CD4-positive, alpha-beta T cell treated with Interleukin-10 for 1 hour (primary cell): ENCODE data around the gene KLHL40.
A peak's percentile ranks its signal among the peaks of the same experiment; 100 is the strongest.

Source experiments
- DNase-seq: peaks from one replicate; pipeline ENCODE4 v3.0.0-alpha.2; 2020

Gene KLHL40

GRCh38 chr3:42685363-42685881, at the start of gene KLHL40:
Gene KLHL40 (plus strand): TSS chr3:42685537. CDS start chr3:42685619, 82 bp downstream.
- no peak for DNase-seq

GRCh38 chr3:42637001-42637400, 48.3 kb upstream of the KLHL40 start:
- no peak for DNase-seq

GRCh38 chr3:42638339-42638842, 46.9 kb upstream of the KLHL40 start:
- DNase-seq = peak; percentile 67

GRCh38 chr3:42639192-42639591, 46.1 kb upstream of the KLHL40 start:
- DNase-seq = peak; percentile 24

GRCh38 chr3:42640129-42640528, 45.2 kb upstream of the KLHL40 start:
- no peak for DNase-seq

- no peak for DNase-seq
Measured at GRCh38 chr3:42640771-42641370, 44.5 kb upstream of the KLHL40 start.

GRCh38 chr3:42647821-42648459, 37.4 kb upstream of the KLHL40 start:
- no peak for DNase-seq

GRCh38 chr3:42649006-42649405, 36.3 kb upstream of the KLHL40 start:
- DNase-seq = no peak

- DNase-seq = no peak
Measured at GRCh38 chr3:42649783-42650182, 35.6 kb upstream of the KLHL40 start.

GRCh38 chr3:42651248-42652091, 33.9 kb upstream of the KLHL40 start:
- no peak for DNase-seq

- no peak for DNase-seq
Measured at GRCh38 chr3:42652251-42652610, 33.1 kb upstream of the KLHL40 start.

GRCh38 chr3:42652611-42653302, 32.6 kb upstream of the KLHL40 start:
- DNase-seq = no peak

- DNase-seq = no peak
Measured at GRCh38 chr3:42653303-42653559, 32.1 kb upstream of the KLHL40 start.

- no peak for DNase-seq
Measured at GRCh38 chr3:42653560-42654330, 31.6 kb upstream of the KLHL40 start, which contains the start of gene ZBTB47. Gene ZBTB47 (plus strand): TSS chr3:42653697. CDS start chr3:42658356, 4,659 bp downstream.

- no peak for DNase-seq
Measured at GRCh38 chr3:42654331-42655201, 30.8 kb upstream of the KLHL40 start.

GRCh38 chr3:42655331-42655888, 29.9 kb upstream of the KLHL40 start:
- no peak for DNase-seq

- DNase-seq = no peak
Measured at GRCh38 chr3:42655980-42656679, 29.2 kb upstream of the KLHL40 start.

- no peak for DNase-seq
Measured at GRCh38 chr3:42656680-42657610, 28.4 kb upstream of the KLHL40 start.

GRCh38 chr3:42657675-42658074, 27.7 kb upstream of the KLHL40 start:
- DNase-seq = no peak
